NOMO-1 (cell line): ENCODE measurements around the gene TGFBR3.
A peak's percentile ranks its signal among the peaks of the same experiment; 100 is the strongest.

Source experiments
- DNase-seq, 2 experiments: peaks; one replicate each; lab custom pipeline; 2025; ENCODE audit not compliant: unreplicated experiment in 2 of 2; lab: John Stamatoyannopoulos, UW

Gene TGFBR3

DNA sequence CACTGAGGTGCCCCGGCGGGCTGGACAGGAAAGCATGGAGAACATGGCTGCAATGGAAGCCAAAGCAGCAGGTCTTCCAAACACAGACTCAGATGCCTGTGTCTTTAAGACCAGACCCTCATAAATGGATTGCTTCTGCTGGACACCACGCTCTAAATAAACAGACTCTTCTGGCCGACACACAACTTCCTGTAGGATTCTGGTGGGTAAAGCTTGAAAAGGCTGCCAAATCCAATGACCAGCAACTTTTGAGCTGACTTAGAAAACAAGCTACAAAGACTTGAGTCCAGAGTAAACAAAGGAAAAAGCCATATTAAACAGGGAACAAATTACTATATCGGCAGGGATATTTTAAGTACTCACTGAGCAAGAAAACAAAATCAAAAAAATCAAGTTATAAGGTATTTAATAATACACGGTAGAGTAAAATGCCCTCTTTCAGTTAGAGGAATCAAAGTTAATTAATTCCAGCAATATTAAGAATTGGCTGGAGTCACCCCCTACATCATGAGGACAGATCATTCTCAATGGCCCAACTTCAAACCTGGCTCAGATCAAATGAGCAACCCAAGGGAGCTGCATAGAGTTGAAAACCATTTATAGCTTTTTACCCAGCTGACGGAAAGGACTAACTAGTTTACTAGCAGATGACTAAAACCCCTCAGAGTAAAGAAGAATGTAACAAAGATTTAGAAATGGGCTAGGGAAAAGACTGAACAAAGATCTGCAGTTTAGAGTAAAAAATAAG is 102.4 kb downstream of the TGFBR3 start:
- DNase-seq: no peak

GRCh38 chr1:91781901-91782622 is 103.9 kb downstream of the TGFBR3 start:
- DNase-seq: no peak

- DNase-seq: no peak
Measured at GRCh38 chr1:91781371-91781825, 104.6 kb downstream of the TGFBR3 start.

DNA sequence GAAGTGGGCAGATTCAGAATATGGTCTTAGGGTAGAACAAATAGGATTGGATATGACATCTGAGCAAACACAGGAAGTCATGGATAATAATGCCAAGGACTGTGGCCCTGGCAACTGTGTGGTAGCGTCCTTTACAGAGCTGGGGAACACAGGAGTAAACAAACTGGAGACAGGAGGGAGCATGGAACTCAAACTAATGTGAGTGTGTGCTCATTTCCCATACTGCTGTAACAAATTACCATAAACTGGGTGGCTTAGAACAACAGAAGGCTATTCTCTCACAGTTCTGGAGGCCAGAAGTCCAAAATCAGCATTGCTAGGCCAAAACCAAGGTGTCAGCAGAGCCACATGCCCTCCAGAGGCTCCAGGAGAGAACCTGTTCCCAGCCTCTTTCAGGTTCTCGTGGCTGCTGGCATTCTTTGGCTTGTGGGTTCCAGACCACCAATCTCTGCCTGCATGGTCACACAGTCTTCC is 106.4 kb downstream of the TGFBR3 start:
- no peak for DNase-seq

DNA sequence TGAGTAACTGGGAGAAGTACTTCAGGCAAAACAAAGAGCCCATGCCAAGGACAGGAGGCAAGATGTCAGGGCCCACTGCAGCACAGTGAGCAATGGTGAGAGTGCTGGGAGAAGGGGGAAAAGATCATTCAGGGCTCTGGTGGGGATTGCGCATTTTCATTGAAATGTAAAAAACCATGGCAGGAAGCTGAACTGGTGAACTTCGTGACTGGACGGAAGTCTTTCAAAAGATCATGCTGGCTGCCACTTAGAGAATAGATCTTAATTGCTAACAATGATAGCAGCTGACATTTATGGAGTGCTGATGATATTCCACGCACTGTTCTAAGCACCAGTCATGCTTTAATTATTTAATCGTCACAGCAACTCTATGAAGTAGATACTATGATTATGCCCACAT is 107.0 kb downstream of the TGFBR3 start:
- DNase-seq: no peak

- no peak for DNase-seq
Measured at GRCh38 chr1:91777630-91778300, 108.2 kb downstream of the TGFBR3 start.

DNA sequence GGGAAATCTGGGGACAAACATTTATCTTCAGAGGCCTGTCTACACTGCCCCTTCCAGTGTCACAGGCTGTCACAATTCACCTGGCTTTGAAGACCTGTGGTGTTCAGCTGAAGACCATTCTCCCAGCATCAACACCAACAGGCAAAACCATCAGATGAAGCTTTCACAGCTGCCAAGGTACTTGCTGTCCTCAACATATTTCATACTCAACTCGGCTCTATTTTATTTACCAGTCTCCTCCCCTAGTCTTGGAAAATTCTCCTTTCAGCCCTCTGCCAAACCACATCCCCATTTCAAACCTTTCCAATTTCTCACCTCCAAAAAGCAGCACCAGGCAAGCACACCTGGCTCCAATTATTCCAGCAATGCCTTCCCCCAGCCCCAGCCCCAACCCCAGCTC is 108.8 kb downstream of the TGFBR3 start:
- no peak for DNase-seq

GRCh38 chr1:91776068-91776794 is 109.7 kb downstream of the TGFBR3 start:
- no peak for DNase-seq

DNA sequence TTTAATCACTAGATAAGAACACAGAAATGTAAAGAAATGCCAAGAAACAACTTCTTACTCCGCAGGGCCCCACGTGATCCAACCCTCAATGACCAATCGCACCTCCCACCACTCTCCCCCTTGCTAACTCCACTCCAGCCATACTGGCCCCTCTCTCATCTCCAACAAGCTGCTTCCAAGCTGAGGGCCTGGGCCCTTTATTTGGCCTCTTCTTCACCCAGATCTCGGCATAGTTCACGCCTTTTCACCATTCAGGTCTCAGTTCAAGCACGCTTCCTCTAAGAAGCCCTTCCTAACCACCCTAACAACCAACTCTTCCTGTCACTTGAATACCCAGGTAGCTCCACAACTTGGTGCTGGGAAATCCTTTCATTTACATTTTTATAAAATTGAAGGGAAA is 110.7 kb downstream of the TGFBR3 start:
- no peak for DNase-seq

DNA sequence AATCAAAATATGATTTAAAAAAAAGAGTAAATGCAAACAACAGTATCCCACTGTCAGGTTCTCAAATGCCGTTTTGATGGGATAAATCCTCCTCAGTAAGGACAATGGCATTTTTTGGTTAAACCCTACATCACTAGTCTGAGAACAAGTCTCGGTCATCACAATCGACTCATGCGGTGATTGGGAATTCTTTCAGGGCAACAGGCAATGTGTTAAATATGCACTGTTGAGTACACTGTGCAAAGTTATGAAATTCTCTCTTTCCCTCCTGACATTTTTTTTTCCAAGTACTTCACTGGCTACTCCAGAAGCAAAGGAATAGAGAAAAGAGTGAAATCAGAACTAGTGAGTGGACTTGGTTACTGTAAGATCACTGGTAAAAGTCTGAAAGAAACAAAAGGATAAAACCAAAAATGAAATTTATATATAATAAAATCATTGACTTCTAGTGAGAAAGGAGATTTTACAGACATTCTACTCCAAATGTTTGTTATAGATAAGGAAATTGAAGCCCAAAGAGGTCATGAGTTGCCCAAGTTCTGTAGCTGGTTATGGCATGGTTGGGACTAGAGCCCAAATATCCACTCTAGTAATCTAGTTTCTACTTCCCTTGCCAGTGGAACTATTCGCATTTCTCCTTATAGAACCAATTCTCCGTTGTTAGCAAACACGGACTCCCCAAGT is 111.3 kb downstream of the TGFBR3 start:
- no peak for DNase-seq

DNA sequence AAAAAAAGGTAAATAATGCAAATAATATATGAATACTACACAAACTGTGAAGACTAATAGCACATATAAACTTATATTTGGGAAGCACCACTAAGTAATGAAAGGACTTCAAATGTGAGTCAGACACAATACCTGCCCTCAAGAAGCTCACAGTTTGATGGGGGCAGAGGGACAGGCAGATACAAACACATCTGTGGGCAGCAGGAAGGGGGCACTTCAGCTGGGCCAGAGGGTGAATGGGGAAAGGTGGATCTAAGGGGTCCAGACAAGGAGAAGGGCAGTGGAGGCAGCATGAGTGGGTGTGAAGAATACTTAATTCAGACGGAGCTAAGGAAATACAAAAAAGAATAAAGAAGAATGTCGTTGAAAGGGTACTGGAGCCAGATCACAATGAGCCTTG is 114.2 kb downstream of the TGFBR3 start:
- no peak for DNase-seq

- no peak for DNase-seq
Measured at GRCh38 chr1:91770667-91771268, 115.2 kb downstream of the TGFBR3 start.

DNA sequence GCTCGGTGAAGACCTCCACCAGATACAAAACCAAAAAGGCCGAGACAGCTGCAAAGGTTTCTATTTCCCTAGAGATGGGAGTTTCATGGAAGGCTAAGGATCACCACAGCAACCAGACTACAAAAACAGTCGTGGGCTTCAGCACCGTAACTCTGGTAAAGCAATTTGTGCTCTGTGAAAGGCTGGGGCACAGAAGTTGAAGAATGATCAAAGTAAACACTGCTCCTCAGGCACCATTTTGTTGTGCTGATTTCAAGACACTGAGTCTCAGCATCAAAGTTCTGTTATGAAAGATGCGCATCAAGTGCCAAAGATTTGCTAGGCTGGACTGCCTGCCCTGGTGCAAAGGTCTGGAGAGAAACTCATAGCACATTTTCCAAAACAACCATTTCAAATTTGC is 116.2 kb downstream of the TGFBR3 start:
- no peak for DNase-seq

DNA sequence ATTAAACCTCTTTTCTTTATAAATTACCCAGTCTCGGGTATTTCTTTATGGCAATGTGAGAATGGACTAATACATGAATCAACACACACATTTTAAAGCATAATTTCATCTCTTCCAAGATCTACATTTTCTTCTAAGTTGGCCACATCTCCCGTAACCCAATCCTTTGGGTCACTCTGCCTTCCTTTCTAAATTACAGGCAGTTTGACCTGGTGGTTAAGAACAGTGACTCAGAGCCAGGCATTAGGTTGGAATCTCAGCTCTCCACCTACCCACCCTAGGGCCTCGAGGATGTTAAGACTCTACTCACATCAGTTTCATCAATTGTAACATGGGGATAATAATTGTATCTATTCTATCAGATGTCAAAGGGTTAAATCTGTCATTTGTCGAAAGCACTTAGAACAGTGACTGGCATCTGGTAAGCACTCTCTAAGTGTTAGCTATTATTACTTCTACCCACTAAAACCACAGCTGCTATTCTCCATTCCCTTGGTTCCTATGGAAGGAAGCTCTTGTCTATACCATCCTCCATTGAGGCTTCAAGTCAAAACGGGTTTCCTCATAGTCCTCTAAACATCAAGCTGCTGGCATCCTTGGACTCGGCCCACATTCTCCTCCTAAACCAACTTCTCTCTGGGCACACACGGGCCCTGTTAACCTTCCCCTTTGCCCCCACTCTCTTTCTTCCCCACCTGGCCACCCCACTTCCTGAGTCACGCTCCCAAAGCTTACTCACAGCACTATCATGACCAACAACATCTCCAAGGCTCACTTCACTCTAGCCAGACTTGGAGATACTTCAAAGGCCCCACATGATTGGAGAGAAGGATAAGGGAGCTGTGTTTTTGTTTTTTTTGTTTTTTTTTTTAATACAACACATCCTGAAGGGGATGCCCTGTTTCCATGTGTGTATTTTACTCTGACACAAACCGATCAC is 116.9 kb downstream of the TGFBR3 start:
- no peak for DNase-seq

DNA sequence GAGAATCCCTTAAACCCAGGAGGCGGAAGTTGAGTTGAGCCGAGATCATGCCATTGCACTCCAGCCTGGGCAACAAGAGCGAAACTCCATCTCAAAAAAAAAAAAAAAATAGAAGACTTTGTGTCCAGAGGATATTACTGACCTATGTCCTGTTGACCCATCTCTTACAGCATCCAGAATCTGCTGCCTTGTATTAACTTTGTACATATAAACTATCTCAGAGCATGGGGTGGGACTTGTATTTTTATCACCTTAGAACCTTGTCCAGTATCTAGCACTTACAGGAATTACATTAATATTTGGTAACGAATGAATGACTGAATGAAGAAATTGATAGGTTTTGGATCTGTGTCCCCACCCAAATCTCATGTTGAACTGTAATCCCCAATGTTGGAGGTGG is 117.8 kb downstream of the TGFBR3 start:
- DNase-seq: no peak

GRCh38 chr1:91766883-91767282 is 119.1 kb downstream of the TGFBR3 start:
- no peak for DNase-seq

DNA sequence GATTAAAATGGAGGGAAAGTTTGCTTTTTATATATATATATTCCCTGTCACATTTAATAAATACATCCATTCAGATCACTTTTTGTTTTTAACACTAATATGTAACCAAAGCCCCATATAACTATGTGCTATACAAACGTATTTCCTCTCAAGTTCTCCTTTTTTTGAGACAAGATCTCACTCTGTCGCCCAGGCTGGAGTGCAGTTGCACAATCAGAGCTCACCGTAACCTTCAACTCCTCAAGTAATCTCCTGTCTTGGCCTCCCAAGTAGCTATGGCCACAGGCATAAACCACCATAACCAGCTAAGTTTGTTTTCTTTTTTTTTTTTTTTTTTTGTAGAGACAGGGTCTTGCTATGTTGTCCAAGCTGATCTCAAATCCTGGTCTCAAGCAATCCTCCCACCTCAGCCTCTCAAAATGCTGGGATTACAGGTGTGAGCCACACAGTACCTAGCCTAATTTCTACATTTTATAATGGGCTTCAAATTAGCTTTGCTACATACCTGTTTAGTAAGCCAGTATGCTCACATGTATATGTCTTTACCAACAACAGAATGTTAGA is 120.0 kb downstream of the TGFBR3 start:
- peak in 1 of 2 experiments; percentile 29 for DNase-seq

- DNase-seq: no peak
Measured at GRCh38 chr1:91765293-91765692, 120.7 kb downstream of the TGFBR3 start.
